GM23338 (cell line): ENCODE data around the gene RILPL1. TPM values are rescaled to one million over a fixed set of nuclear protein-coding genes. Genes with fewer than 3 reads are reported as not detected.

Experiments used
- ATAC-seq: fragments of 200-7000 bp; cut with Tn5 transposase; 3 replicates; pipeline ENCODE4 v1.9.1; 2020
- DNase-seq: peaks from one replicate; pipeline ENCODE4 v3.0.0-alpha.2; 2015; ENCODE audit warnings: low spot score
- H2AFZ ChIP-seq: fragments of 200-600 bp; sonication (generic); 2 replicates; pipeline ENCODE4 v1.8.0; 2016; ENCODE audit warnings: antibody characterized with exemption, mild to moderate bottlenecking, moderate library complexity
- H3F3A ChIP-seq: fragments of 200-600 bp; sonication (generic); replicated peaks from 2 replicates; pipeline ENCODE4 v1.8.0; 2017; ENCODE audit warnings: antibody characterized with exemption, mixed run types, low read depth
- H3K27ac ChIP-seq: fragments of 200-600 bp; sonication (generic); 2 replicates; pipeline ENCODE4 v1.6.1; 2016; ENCODE audit warnings: low read depth
- H3K27me3 ChIP-seq: fragments of 200-600 bp; sonication (generic); 2 replicates; pipeline ENCODE4 v1.8.0; 2016; ENCODE audit warnings: mild to moderate bottlenecking, mixed run types, moderate library complexity; ENCODE audit not compliant: insufficient read depth
- H3K36me3 ChIP-seq: fragments of 200-600 bp; sonication (generic); 2 replicates; pipeline ENCODE4 v1.8.0; 2016; ENCODE audit warnings: mild to moderate bottlenecking; ENCODE audit not compliant: insufficient read depth
- H3K4me1 ChIP-seq: fragments of 200-600 bp; sonication (generic); 2 replicates; pipeline ENCODE4 v1.8.0; 2016; ENCODE audit warnings: mild to moderate bottlenecking, moderate library complexity; ENCODE audit not compliant: insufficient read depth
- H3K4me2 ChIP-seq: fragments of 200-600 bp; sonication (generic); 2 replicates; pipeline ENCODE4 v1.7.1; 2017; ENCODE audit warnings: mixed run types
- H3K4me3 ChIP-seq: fragments of 200-600 bp; sonication (generic); 2 replicates; pipeline ENCODE4 v1.6.1; 2016; ENCODE audit warnings: mixed run types
- H3K79me2 ChIP-seq: fragments of 200-600 bp; sonication (generic); replicated peaks from 2 replicates; pipeline ENCODE4 v1.8.0; 2017; ENCODE audit warnings: mild to moderate bottlenecking; ENCODE audit not compliant: insufficient read depth
- H3K9me2 ChIP-seq: fragments of 200-600 bp; sonication (generic); 2 replicates; pipeline ENCODE4 v1.8.0; 2017; ENCODE audit not compliant: insufficient read depth
- H4K20me1 ChIP-seq: fragments of 200-600 bp; sonication (generic); replicated peaks from 2 replicates; pipeline ENCODE4 v1.8.0; 2017; ENCODE audit warnings: mild to moderate bottlenecking; ENCODE audit not compliant: insufficient read depth
- H3K27ac Mint-ChIP-seq: 2 replicates; pipeline ENCODE4 v1.8.0; 2020; ENCODE audit warnings: inconsistent platforms, mild to moderate bottlenecking, moderate library complexity, mixed read lengths
- H3K27me3 Mint-ChIP-seq: 3 replicates; pipeline ENCODE4 v1.8.0; 2022; ENCODE audit warnings: low read depth, mild to moderate bottlenecking, moderate library complexity, mixed read lengths, inconsistent platforms; ENCODE audit not compliant: insufficient read depth, poor library complexity
- H3K36me3 Mint-ChIP-seq: 3 replicates; pipeline ENCODE4 v1.8.0; 2021; ENCODE audit warnings: low read depth, mild to moderate bottlenecking, inconsistent platforms, moderate library complexity, mixed read lengths
- H3K4me1 Mint-ChIP-seq: 3 replicates; pipeline ENCODE4 v1.8.0; 2020; ENCODE audit warnings: mild to moderate bottlenecking, inconsistent platforms, mixed read lengths
- H3K4me3 Mint-ChIP-seq: 3 replicates; pipeline ENCODE4 v1.8.0; 2021; ENCODE audit warnings: moderate library complexity, mild to moderate bottlenecking, inconsistent platforms, mixed read lengths
- H3K9me3 Mint-ChIP-seq: 3 replicates; pipeline ENCODE4 v1.8.0; 2020; ENCODE audit warnings: moderate library complexity, mild to moderate bottlenecking, inconsistent platforms, mixed read lengths
- CREB1 ChIP-seq: fragments of 250-450 bp; sonication (Bioruptor Pico); IDR thresholded peaks from 2 replicates; pipeline ENCODE4 v1.5.0; 2020; ENCODE audit warnings: low read depth, mild to moderate bottlenecking, moderate library complexity
- CTCF ChIP-seq, 2 experiments: fragments of 200-600 bp in 1 of 2; sonication (generic) in 1 of 2; conservative IDR thresholded peaks; 2 replicates each; pipeline versions ENCODE4 v1.5.1 to v1.6.1; 2016 to 2017; ENCODE audit warnings: antibody characterized with exemption in 2 of 2, low read depth in 2 of 2, mild to moderate bottlenecking in 2 of 2, moderate library complexity in 1 of 2
- ETS1 ChIP-seq: IDR thresholded peaks from 2 replicates; pipeline ENCODE4 v1.6.1; 2016; ENCODE audit warnings: antibody characterized with exemption
- EZH2 ChIP-seq: fragments of 200-600 bp; sonication (generic); IDR thresholded peaks from one replicate; pipeline ENCODE4 v1.8.0; 2017; ENCODE audit warnings: antibody characterized with exemption, mild to moderate bottlenecking, low read depth; ENCODE audit not compliant: unreplicated experiment
- EZH2phosphoT487 ChIP-seq: fragments of 200-600 bp; sonication (generic); IDR thresholded peaks from one replicate; pipeline ENCODE4 v1.8.1; 2018; ENCODE audit warnings: antibody characterized with exemption; ENCODE audit not compliant: unreplicated experiment
- JUNB ChIP-seq: IDR thresholded peaks from one replicate; pipeline ENCODE4 v1.6.1; 2016; ENCODE audit warnings: antibody characterized with exemption; ENCODE audit not compliant: unreplicated experiment
- NANOG ChIP-seq: IDR thresholded peaks from 2 replicates; pipeline ENCODE4 v1.6.1; 2016; ENCODE audit warnings: antibody characterized with exemption, borderline replicate concordance
- POLR2AphosphoS5 ChIP-seq: IDR thresholded peaks from 2 replicates; pipeline ENCODE4 v1.6.1; 2016; ENCODE audit warnings: antibody characterized with exemption, low read depth
- STAT1 ChIP-seq: IDR thresholded peaks from one replicate; pipeline ENCODE4 v1.6.1; 2016; ENCODE audit warnings: antibody characterized with exemption; ENCODE audit not compliant: unreplicated experiment
- ZNF114 ChIP-seq: fragments of 250-450 bp; sonication (Bioruptor Pico); IDR thresholded peaks from 2 replicates; pipeline ENCODE4 v1.5.0; 2020; ENCODE audit warnings: mild to moderate bottlenecking, moderate library complexity
- ZNF331 ChIP-seq: fragments of 250-450 bp; sonication (Bioruptor Pico); IDR thresholded peaks from 2 replicates; pipeline ENCODE4 v1.5.0; 2020; ENCODE audit warnings: low read depth, mild to moderate bottlenecking, moderate library complexity
- ZNF462 ChIP-seq: fragments of 250-450 bp; sonication (Bioruptor Pico); IDR thresholded peaks from 2 replicates; pipeline ENCODE4 v1.5.0; 2020; ENCODE audit warnings: mild to moderate bottlenecking, moderate library complexity
- polyA plus RNA-seq: library from polyadenylated mRNA; unstranded; fragments of >200 nt; fragmentation: Nextera tagmentation; extraction: Ambion mirVana; gene quantifications from 2 replicates; pipeline ENCODE4 v1.2.1, GENCODE V29; 2016
- total RNA-seq: library from RNA; depleted of rRNA; stranded (reverse); fragments of >200 nt; shearing (Covaris generic); gene quantifications from 2 replicates; pipeline ENCODE4 v1.2.3, GENCODE V29; 2014
- TF ChIP-seq, protein P1 (sequence below): IDR thresholded peaks from one replicate; pipeline ENCODE4 v1.6.1; 2018; ENCODE audit warnings: antibody characterized with exemption; ENCODE audit not compliant: unreplicated experiment

RILPL1 gene
- total and polyA plus RNA-seq, 2 experiments from 2014 or later, result 3.9 to 7.9 TPM

- Histone ChIP-seq H3K4me2 (no peak overlapping the region), H3K79me2 (0 out of 2 replicates have a peak, but pooled peaks cover 5% of the 10 kb centered on the region)
- H3K36me3 Mint-ChIP-seq, result peaks cover 10% of the 10 kb centered on the region
Measured at GRCh38 chr12:123531091-123531490, 2.4 kb downstream of the RILPL1 start.

More at GRCh38 chr12:123531091-123531490, 2.4 kb downstream of the RILPL1 start:
- Histone ChIP-seq H3K9me2 (no peaks in the 10 kb centered on the region), H3K4me3 (no peak overlapping the region), H3K27ac (no peak overlapping the region), H3F3A (peaks cover 8% of the 10 kb centered on the region), H4K20me1 (no peaks in the 10 kb centered on the region), H2AFZ (no peak overlapping the region), H3K36me3 (no peaks in the 10 kb centered on the region), H3K27me3 (peaks cover 21% of the 10 kb centered on the region), H3K4me1 (no peaks in the 10 kb centered on the region)
- Mint-ChIP-seq H3K9me3 (no peaks in the 10 kb centered on the region), H3K27me3 (peaks cover 21% of the 10 kb centered on the region), H3K27ac (no peak overlapping the region), H3K4me3 (no peak overlapping the region), H3K4me1 (no peaks in the 10 kb centered on the region)
- no peak for TF ChIP-seq ZNF331 (CRISPR knock-in tag)
- TF ChIP-seq ZNF114 (CRISPR knock-in tag), result no peak
- TF ChIP-seq ETS1, result no peak
- no peak for TF ChIP-seq JUNB
- no peak for TF ChIP-seq CTCF (conservative IDR thresholded peaks at IDR 0.05; ENCODE audit: low read depth in 2 of 2)
- no peak for TF ChIP-seq ZNF462 (CRISPR knock-in tag)
- no peak for TF ChIP-seq EZH2phosphoT487
- TF ChIP-seq NANOG, result no peak
- TF ChIP-seq EZH2, result no peak
- no peak for TF ChIP-seq POLR2AphosphoS5
- TF ChIP-seq, protein P1, sequence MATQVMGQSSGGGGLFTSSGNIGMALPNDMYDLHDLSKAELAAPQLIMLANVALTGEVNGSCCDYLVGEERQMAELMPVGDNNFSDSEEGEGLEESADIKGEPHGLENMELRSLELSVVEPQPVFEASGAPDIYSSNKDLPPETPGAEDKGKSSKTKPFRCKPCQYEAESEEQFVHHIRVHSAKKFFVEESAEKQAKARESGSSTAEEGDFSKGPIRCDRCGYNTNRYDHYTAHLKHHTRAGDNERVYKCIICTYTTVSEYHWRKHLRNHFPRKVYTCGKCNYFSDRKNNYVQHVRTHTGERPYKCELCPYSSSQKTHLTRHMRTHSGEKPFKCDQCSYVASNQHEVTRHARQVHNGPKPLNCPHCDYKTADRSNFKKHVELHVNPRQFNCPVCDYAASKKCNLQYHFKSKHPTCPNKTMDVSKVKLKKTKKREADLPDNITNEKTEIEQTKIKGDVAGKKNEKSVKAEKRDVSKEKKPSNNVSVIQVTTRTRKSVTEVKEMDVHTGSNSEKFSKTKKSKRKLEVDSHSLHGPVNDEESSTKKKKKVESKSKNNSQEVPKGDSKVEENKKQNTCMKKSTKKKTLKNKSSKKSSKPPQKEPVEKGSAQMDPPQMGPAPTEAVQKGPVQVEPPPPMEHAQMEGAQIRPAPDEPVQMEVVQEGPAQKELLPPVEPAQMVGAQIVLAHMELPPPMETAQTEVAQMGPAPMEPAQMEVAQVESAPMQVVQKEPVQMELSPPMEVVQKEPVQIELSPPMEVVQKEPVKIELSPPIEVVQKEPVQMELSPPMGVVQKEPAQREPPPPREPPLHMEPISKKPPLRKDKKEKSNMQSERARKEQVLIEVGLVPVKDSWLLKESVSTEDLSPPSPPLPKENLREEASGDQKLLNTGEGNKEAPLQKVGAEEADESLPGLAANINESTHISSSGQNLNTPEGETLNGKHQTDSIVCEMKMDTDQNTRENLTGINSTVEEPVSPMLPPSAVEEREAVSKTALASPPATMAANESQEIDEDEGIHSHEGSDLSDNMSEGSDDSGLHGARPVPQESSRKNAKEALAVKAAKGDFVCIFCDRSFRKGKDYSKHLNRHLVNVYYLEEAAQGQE, result no peak
- no peak for TF ChIP-seq CREB1 (CRISPR knock-in tag)
- TF ChIP-seq STAT1, result no peak
- ATAC-seq (no peak), DNase-seq (no peak)
